H1 (cell line): ENCODE data around the gene DOCK10. TPM values are rescaled to one million over a fixed set of nuclear protein-coding genes. Genes with fewer than 3 reads are reported as not detected.

Experiments
- CTCF ChIA-PET: fragments of 300-600 bp; sonication (Branson Sonifier 250); formaldehyde crosslinking; loops from one replicate; lab custom pipeline; 2021; ENCODE audit not compliant: partially characterized antibody; lab: Charles Lee
- POLR2A ChIA-PET: fragments of 300-600 bp; sonication (Branson Sonifier 250); formaldehyde crosslinking; loops from one replicate; lab custom pipeline; 2021; ENCODE audit warnings: inconsistent platforms; ENCODE audit not compliant: partially characterized antibody; lab: Charles Lee
- DNase-seq, 2 experiments: peaks; one replicate each; pipeline versions ENCODE4 v3.0.0 to v3.0.0-alpha.2; 2010 to 2022; ENCODE audit warnings: low spot score in 2 of 2, low read depth in 1 of 2, mixed read lengths in 1 of 2
- FAIRE-seq: peaks from 2 replicates; lab custom pipeline; 2011; peaks lifted over from hg19 to GRCh38; lab: Jason Lieb, UNC
- H2AFZ ChIP-seq: 2 replicates; pipeline ENCODE4 v1.8.1; 2012; ENCODE audit warnings: low read length, inconsistent platforms
- H2AK5ac ChIP-seq: 2 replicates; pipeline ENCODE4 v1.6.1; 2013; ENCODE audit warnings: low read depth, low read length
- H2BK120ac ChIP-seq: replicated peaks from 2 replicates; pipeline ENCODE3; 2013; ENCODE audit warnings: low read depth, low read length, inconsistent platforms
- H2BK12ac ChIP-seq: 2 replicates; pipeline ENCODE4 v1.6.1; 2013; ENCODE audit warnings: low read depth, low read length
- H2BK15ac ChIP-seq: 2 replicates; pipeline ENCODE4 v1.6.1; 2013; ENCODE audit warnings: low read length
- H2BK20ac ChIP-seq: 2 replicates; pipeline ENCODE4 v1.6.1; 2013; ENCODE audit warnings: low read length
- H2BK5ac ChIP-seq: 2 replicates; pipeline ENCODE4 v1.6.1; 2013; ENCODE audit warnings: low read depth, low read length
- H3K14ac ChIP-seq: 2 replicates; pipeline ENCODE4 v1.6.1; 2013; ENCODE audit warnings: inconsistent platforms; ENCODE audit not compliant: insufficient read length
- H3K18ac ChIP-seq: 2 replicates; pipeline ENCODE4 v1.6.1; 2013; ENCODE audit warnings: low read length; ENCODE audit errors: extremely low read depth
- H3K23ac ChIP-seq: 2 replicates; pipeline ENCODE4 v1.6.1; 2013; ENCODE audit warnings: inconsistent platforms; ENCODE audit not compliant: insufficient read length
- H3K23me2 ChIP-seq: 2 replicates; pipeline ENCODE4 v1.6.1; 2013; ENCODE audit warnings: low read depth, low read length
- H3K27ac ChIP-seq: 2 replicates; pipeline ENCODE4 v1.6.1; 2011; ENCODE audit warnings: low read depth, low read length, inconsistent platforms
- H3K27me3 ChIP-seq, 4 experiments: replicated peaks in 1 of 4; 1 replicate in 1 of 4; 2 replicates in 3 of 4; pipeline versions ENCODE4 v1.6.1 to v1.8.1; 2011 to 2013; ENCODE audit warnings: low read length in 3 of 4, mild to moderate bottlenecking in 3 of 4, inconsistent platforms in 2 of 4, mixed read lengths in 2 of 4, moderate library complexity in 1 of 4; ENCODE audit not compliant: control insufficient read depth in 3 of 4, insufficient read depth in 3 of 4; ENCODE audit errors: extremely low read depth in 1 of 4
- H3K36me3 ChIP-seq, 4 experiments: 2 replicates each; pipeline versions ENCODE4 v1.6.1 to v1.8.1; 2011 to 2013; ENCODE audit warnings: mild to moderate bottlenecking in 4 of 4, low read length in 3 of 4, moderate library complexity in 2 of 4, control low read depth in 1 of 4, inconsistent platforms in 1 of 4; ENCODE audit not compliant: insufficient read depth in 4 of 4, control insufficient read depth in 2 of 4
- H3K4ac ChIP-seq: replicated peaks from 2 replicates; pipeline ENCODE3; 2013; ENCODE audit warnings: low read length, low read depth, mixed read lengths, inconsistent platforms; ENCODE audit not compliant: insufficient read length
- H3K4me1 ChIP-seq, 4 experiments: replicated peaks in 1 of 4; 1 replicate in 1 of 4; 2 replicates in 3 of 4; pipeline versions ENCODE4 v1.6.1 to v1.8.1; 2011 to 2013; ENCODE audit warnings: low read length in 3 of 4, inconsistent platforms in 2 of 4, mixed read lengths in 1 of 4; ENCODE audit not compliant: insufficient read depth in 4 of 4, control insufficient read depth in 3 of 4
- H3K4me2 ChIP-seq, 2 experiments: 2 replicates each; pipeline versions ENCODE4 v1.6.1 to v1.8.1; 2011 to 2013; ENCODE audit warnings: low read depth in 2 of 2, low read length in 2 of 2, control low read depth in 1 of 2, inconsistent platforms in 1 of 2, mild to moderate bottlenecking in 1 of 2; ENCODE audit not compliant: insufficient read depth in 1 of 2
- H3K4me3 ChIP-seq, 4 experiments: fragments of 200-600, 300-600 bp in 1 of 4; sonication (generic), shearing (Covaris generic), sonication (Bioruptor Twin) in 1 of 4; 2 replicates each; pipeline versions ENCODE4 v1.5.1 to v1.8.1; 2011 to 2016; ENCODE audit warnings: low read length in 4 of 4, low read depth in 3 of 4, control low read depth in 2 of 4, inconsistent platforms in 2 of 4, mild to moderate bottlenecking in 2 of 4, mixed read lengths in 1 of 4, moderate library complexity in 1 of 4; ENCODE audit not compliant: insufficient read depth in 2 of 4; ENCODE audit errors: extremely low read depth in 1 of 4
- H3K56ac ChIP-seq: replicated peaks from 2 replicates; pipeline ENCODE3; 2013; ENCODE audit warnings: low read depth, mild to moderate bottlenecking, mixed read lengths, low read length, inconsistent platforms; ENCODE audit not compliant: insufficient read length
- H3K79me1 ChIP-seq: 2 replicates; pipeline ENCODE4 v1.6.1; 2013; ENCODE audit warnings: low read depth, low read length, control low read depth
- H3K79me2 ChIP-seq, 2 experiments: 2 replicates each; pipeline versions ENCODE4 v1.6.1 to v1.8.1; 2012 to 2013; ENCODE audit warnings: low read length in 2 of 2, mild to moderate bottlenecking in 2 of 2, inconsistent platforms in 1 of 2; ENCODE audit not compliant: insufficient read depth in 2 of 2, control insufficient read depth in 1 of 2
- H3K9ac ChIP-seq, 4 experiments: replicated peaks in 1 of 4; 1 replicate in 1 of 4; 2 replicates in 3 of 4; pipeline versions ENCODE4 v1.6.1 to v1.8.1; 2011 to 2013; ENCODE audit warnings: low read depth in 3 of 4, low read length in 3 of 4, control low read depth in 2 of 4, mild to moderate bottlenecking in 2 of 4, moderate library complexity in 2 of 4, inconsistent platforms in 1 of 4; ENCODE audit errors: extremely low read depth in 1 of 4
- H3K9me3 ChIP-seq, 2 experiments: 2 replicates each; pipeline versions ENCODE4 v1.6.1 to v1.8.1; 2012 to 2013; ENCODE audit warnings: mild to moderate bottlenecking in 2 of 2, moderate library complexity in 2 of 2, control low read depth in 1 of 2, inconsistent platforms in 1 of 2, low read depth in 1 of 2, low read length in 1 of 2, mixed read lengths in 1 of 2; ENCODE audit not compliant: insufficient read depth in 2 of 2
- H4K20me1 ChIP-seq, 2 experiments: replicated peaks in 1 of 2; 2 replicates each; pipeline versions ENCODE3 to v1.8.1; 2011 to 2013; ENCODE audit warnings: inconsistent platforms in 2 of 2, low read length in 2 of 2, mild to moderate bottlenecking in 1 of 2; ENCODE audit not compliant: insufficient read depth in 2 of 2, control insufficient read depth in 1 of 2
- H4K5ac ChIP-seq: 2 replicates; pipeline ENCODE4 v1.6.1; 2013; ENCODE audit warnings: low read length, low read depth, mixed read lengths, inconsistent platforms; ENCODE audit not compliant: insufficient read length
- H4K8ac ChIP-seq: 2 replicates; pipeline ENCODE4 v1.8.0; 2013; ENCODE audit warnings: mild to moderate bottlenecking, moderate library complexity, low read length, inconsistent platforms; ENCODE audit not compliant: insufficient read depth; ENCODE audit errors: extremely low read depth
- H4K91ac ChIP-seq: replicated peaks from 2 replicates; pipeline ENCODE3; 2013; ENCODE audit warnings: low read length, mixed read lengths, inconsistent platforms; ENCODE audit not compliant: insufficient read length
- POLR2AphosphoS5 ChIP-seq: IDR thresholded peaks from 2 replicates; pipeline ENCODE4 v1.6.1; 2011; ENCODE audit warnings: low read depth, low read length
- SRF ChIP-seq: IDR thresholded peaks from 2 replicates; pipeline ENCODE4 v1.6.1; 2011; ENCODE audit warnings: mild to moderate bottlenecking, low read depth, low read length, moderate library complexity
- SUZ12 ChIP-seq: fragments of 200-600 bp; sonication (generic); IDR thresholded peaks from 2 replicates; pipeline ENCODE4 v1.6.1; 2012; ENCODE audit warnings: mild to moderate bottlenecking, inconsistent platforms, low read length, moderate library complexity, mixed read lengths
- TCF12 ChIP-seq: IDR thresholded peaks from 2 replicates; pipeline ENCODE4 v1.6.1; 2011; ENCODE audit warnings: low read depth, mild to moderate bottlenecking, low read length
- TEAD4 ChIP-seq: IDR thresholded peaks from 2 replicates; pipeline ENCODE4 v1.6.1; 2012; ENCODE audit warnings: low read depth, low read length, inconsistent platforms, mixed read lengths
- WGBS, 2 experiments: shearing (Covaris generic) in 1 of 2; methylation state at CpG; one replicate each; pipeline versions ENCODE4 v1.1.6 to v1.1.7; 2013 to 2015; ENCODE audit warnings: low lambda C conversion rate in 2 of 2, mixed read lengths in 2 of 2, inconsistent platforms in 1 of 2, low coverage in 1 of 2, missing lambda C conversion rate in 1 of 2; ENCODE audit not compliant: insufficient replicate concordance in 2 of 2, insufficient coverage in 1 of 2, insufficient read length in 1 of 2; ENCODE audit errors: extremely low coverage in 1 of 2, missing lambda C conversion rate in 1 of 2; 5-methylcytosine and 5-hydroxymethylcytosine counted together
- polyA plus RNA-seq, 7 experiments: library from polyadenylated mRNA; depleted of rRNA in 3 of 7; stranded (reverse) in 5 of 7; unstranded in 2 of 7; fragments of >200 nt in 5 of 7; fragments of 200-250 nt in 2 of 7; gene quantifications; 1 replicate in 5 of 7; 2 replicates in 1 of 7; 4 replicates in 1 of 7; pipeline versions ENCODE4 v1.2.1 to v1.2.3, GENCODE V29; 2011 to 2013; ENCODE audit warnings: missing spikeins in 2 of 7, mixed read lengths in 2 of 7
- total RNA-seq: library from RNA; stranded (reverse); fragmentation: NEBNext Ultra II Directional; extraction: Animal tissue kit (Norgen Biotek cat#: 25700); gene quantifications from 2 replicates; pipeline ENCODE4 v1.2.1, GENCODE V29; 2021

The DOCK10 gene
- total and polyA plus RNA-seq, 2 of the 8 experiments (the other 6 are each of a cell fraction or from before 2014, with no cell fraction given) = 0.33 to 1.6 TPM

GRCh38 chr2:224931956-224932355, 110.3 kb downstream of the DOCK10 start:
- no peak for TF ChIP-seq SRF
- TF ChIP-seq POLR2AphosphoS5 = no peak
- no peak for TF ChIP-seq TEAD4
- no peak for TF ChIP-seq TCF12
- TF ChIP-seq SUZ12 = no peak
- Histone ChIP-seq H3K27ac (no peak overlapping the region), H2BK120ac (no peak overlapping the region), H3K56ac (no peak overlapping the region), H4K91ac (no peak overlapping the region), H2AFZ (no peak overlapping the region), H2AK5ac (no peak overlapping the region), H3K18ac (no peak overlapping the region), H3K36me3 (no peaks in the 10 kb centered on the region), H3K4me2 (no peak overlapping the region), H2BK15ac (no peak overlapping the region), H3K79me2 (no peaks in the 10 kb centered on the region), H3K79me1 (no peaks in the 10 kb centered on the region), H3K4me1 (peaks cover 0 to 4% (median 1%) of the 10 kb centered on the region in 4 experiments; a peak in 2 of 7 replicates), H3K27me3 (no peaks in the 10 kb centered on the region), H3K14ac (no peak overlapping the region), H4K5ac (no peak overlapping the region), H3K23me2 (no peaks in the 10 kb centered on the region), H2BK12ac (no peak overlapping the region), H4K20me1 (no peaks in the 10 kb centered on the region), H2BK20ac (no peak overlapping the region), H3K9ac (no peak overlapping the region), H3K9me3 (no peaks in the 10 kb centered on the region), H3K4ac (no peak overlapping the region), H2BK5ac (no peak overlapping the region), H4K8ac (no peak overlapping the region), H3K4me3 (no peak overlapping the region), H3K23ac (no peak overlapping the region)
- 95% methylated on average over 4 of the region's 4 CpGs; no CpG with 5 or more reads in 1 of the 2 experiments for WGBS, 2 experiments
- POLR2A ChIA-PET = no interaction called here
- CTCF ChIA-PET = interaction anchor here (1.5 to 3.5 kb wide), 3 partner anchors 69 to 729 kb away, joined by 4 to 35 read pairs (median 6); no protein-coding TSS in a partner anchor
- DNase-seq = no peak
- FAIRE-seq = no peak
